Measurements from ENCODE around the gene AXIN1. TPM values are rescaled to one million over a fixed set of nuclear protein-coding genes. Genes with fewer than 3 reads are reported as not detected.

The AXIN1 gene
- total and polyA plus RNA-seq, 8 donors: 11.7 to 69.2 (median 17.4) TPM

DNA sequence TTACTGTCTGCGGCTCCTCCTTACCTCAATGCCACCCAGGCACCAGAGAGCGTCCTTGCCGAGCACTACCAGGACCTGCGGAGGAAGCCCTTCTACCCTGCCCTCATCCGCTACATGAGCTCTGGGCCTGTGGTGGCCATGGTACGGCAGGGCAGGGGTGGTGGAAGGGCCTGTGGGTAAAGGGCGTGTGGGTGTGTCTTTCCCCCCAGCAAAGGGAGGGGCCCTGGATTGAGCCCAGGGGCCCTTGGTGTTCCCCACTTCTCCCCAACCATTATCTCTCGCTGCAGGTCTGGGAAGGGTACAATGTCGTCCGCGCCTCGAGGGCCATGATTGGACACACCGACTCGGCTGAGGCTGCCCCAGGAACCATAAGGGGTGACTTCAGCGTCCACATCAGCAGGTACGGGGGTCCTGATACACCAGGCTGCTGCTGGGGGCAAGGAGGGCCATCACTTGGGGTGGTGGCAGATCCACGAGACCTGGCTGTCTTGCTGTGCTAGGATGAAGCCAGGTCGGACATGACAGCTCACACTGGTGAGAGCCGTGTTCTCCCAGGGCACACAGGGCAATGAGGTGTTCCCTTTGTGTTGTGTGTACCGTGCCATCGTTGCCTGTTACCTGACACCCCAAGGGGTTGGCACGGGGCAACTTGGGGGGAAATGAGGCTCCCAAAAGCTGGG is 47.0 kb upstream of the AXIN1 start:
- intact Hi-C loops (cut with DNase I; ENCODE audit: low total_unique reads): no loop called here
- Histone ChIP-seq H3K27me3 (no peaks in the 10 kb centered on the region), H3K36me3 (peaks cover 0 to 15% (median 8%) of the 10 kb centered on the region in 4 donors), H3K4me1 (peaks cover 24 to 61% (median 47%) of the 10 kb centered on the region in 4 donors), H3K27ac (peak overlapping the region in 3 of 5 donors; percentile 20 to 96 (median 90)), H3K9me3 (no peaks in the 10 kb centered on the region), H3K4me3 (no peak overlapping the region)
- DNase-seq: no peak
- TF ChIP-seq POLR2AphosphoS5 (IDR thresholded peaks at IDR 0.05): no peak
- WGBS, 5 donors: 74 to 82% (median 76%) methylated on average over 6 to 22 of the region's 22 CpGs

DNA sequence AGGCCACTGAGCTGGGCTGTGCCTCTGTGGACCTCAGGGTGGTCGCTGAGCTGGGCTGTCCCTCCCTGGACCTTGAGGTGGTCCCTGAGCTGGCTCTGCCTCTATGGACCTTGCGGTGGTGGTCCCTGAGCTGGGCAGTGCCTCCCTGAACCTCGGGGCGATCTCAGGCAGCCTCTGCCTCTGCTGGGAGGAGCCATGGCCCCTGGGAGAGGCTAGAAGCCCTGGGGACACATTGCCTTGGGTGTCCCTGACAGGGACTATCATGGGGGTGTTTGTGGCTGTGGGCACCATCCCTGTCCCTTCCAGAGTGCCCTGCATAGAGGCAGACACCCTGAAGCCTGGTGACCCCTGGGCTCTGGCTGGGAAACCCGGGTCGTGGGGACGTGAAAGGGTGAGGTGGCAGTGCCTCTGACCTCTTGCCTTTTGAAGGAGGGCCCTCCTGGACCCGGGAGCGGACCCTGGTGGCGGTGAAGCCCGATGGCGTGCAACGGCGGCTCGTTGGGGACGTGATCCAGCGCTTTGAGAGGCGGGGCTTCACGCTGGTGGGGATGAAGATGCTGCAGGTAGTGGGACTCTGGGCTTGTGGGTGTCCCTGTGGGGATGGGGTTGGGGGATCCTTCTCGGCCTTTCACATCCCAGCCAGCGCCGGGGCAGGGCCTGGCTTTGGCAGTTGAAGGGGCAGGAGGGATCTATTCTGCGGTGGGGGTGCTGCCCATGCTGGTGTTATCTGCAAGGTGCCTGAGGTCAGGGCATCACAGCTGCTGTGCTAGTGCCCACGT is 46.2 kb upstream of the AXIN1 start:
- DNase-seq: no peak
- whole genome bisulfite sequencing, 5 donors: 75 to 81% (median 80%) methylated on average over 18 to 24 of the region's 24 CpGs
- intact Hi-C loops (cut with DNase I; ENCODE audit: low total_unique reads): no loop called here
- H3K36me3 ChIP-seq: peaks cover 0 to 15% (median 8%) of the 10 kb centered on the region in 4 donors
- no peak for TF ChIP-seq EP300 (IDR thresholded peaks at IDR 0.05)
- no peak for TF ChIP-seq POLR2AphosphoS5 (IDR thresholded peaks at IDR 0.05)
- TF ChIP-seq POLR2A (IDR thresholded peaks at IDR 0.05): no peak
- TF ChIP-seq, protein P1, sequence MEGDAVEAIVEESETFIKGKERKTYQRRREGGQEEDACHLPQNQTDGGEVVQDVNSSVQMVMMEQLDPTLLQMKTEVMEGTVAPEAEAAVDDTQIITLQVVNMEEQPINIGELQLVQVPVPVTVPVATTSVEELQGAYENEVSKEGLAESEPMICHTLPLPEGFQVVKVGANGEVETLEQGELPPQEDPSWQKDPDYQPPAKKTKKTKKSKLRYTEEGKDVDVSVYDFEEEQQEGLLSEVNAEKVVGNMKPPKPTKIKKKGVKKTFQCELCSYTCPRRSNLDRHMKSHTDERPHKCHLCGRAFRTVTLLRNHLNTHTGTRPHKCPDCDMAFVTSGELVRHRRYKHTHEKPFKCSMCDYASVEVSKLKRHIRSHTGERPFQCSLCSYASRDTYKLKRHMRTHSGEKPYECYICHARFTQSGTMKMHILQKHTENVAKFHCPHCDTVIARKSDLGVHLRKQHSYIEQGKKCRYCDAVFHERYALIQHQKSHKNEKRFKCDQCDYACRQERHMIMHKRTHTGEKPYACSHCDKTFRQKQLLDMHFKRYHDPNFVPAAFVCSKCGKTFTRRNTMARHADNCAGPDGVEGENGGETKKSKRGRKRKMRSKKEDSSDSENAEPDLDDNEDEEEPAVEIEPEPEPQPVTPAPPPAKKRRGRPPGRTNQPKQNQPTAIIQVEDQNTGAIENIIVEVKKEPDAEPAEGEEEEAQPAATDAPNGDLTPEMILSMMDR (IDR thresholded peaks at IDR 0.05): no peak
- no peaks in the 10 kb centered on the region for H3K27me3 ChIP-seq
- peak overlapping the region in 4 of 5 donors; percentile 72 to 90 (median 82) for H3K27ac ChIP-seq
- no peak overlapping the region for H3K4me3 ChIP-seq
- peaks cover 24 to 61% (median 47%) of the 10 kb centered on the region in 4 donors for H3K4me1 ChIP-seq
- no peaks in the 10 kb centered on the region for H3K9me3 ChIP-seq

DNA sequence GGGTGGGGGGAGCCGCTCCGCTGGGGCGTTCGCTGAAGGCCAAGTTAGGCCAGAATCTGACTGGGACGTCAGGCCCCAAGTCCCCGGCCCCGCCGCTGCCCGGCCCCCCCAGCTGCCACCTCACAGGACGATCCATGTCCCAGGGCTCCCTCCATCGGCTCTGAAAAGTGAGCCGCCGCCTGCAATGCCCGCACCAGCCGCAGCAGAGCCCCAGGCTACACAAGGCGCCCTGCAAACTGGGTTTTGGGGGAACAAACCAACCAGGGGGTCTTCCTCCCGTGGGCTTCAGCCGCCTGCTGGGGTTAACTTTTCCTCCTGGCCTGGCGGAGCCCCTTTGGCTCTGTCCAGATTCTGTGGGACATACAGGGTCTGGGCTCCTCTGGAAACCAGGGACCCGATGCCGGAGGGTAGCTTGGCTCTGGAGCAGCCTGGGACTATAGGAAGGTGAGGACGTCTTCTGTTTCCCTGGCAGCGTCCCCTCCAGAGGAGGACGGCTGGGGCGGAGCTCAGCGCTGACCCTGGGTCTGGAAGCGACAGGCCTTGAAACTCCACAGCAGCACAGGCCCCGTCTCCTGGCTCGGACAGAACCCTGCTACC is 45.3 kb upstream of the AXIN1 start:
- H3K4me3 ChIP-seq: peak overlapping the region; percentile 62 to 89 (median 76)
- no peaks in the 10 kb centered on the region for H3K27me3 ChIP-seq
- H3K36me3 ChIP-seq: peaks cover 0 to 15% (median 8%) of the 10 kb centered on the region in 4 donors
- no peaks in the 10 kb centered on the region for H3K9me3 ChIP-seq
- intact Hi-C loops (cut with DNase I; ENCODE audit: low total_unique reads): no loop called here
- TF ChIP-seq POLR2AphosphoS5 (IDR thresholded peaks at IDR 0.05): no peak
- TF ChIP-seq, protein P1 (IDR thresholded peaks at IDR 0.05): peak in 5 of 7 experiments; percentile 39 to 59 (median 50)
- WGBS, 5 donors: 16 to 36% (median 28%) methylated on average over 11 to 29 of the region's 29 CpGs
- H3K4me1 ChIP-seq: peaks cover 24 to 54% (median 46%) of the 10 kb centered on the region in 4 donors
- peak; percentile 82 to 93 for DNase-seq
- H3K27ac ChIP-seq: peak overlapping the region; percentile 49 to 90 (median 77)

DNA sequence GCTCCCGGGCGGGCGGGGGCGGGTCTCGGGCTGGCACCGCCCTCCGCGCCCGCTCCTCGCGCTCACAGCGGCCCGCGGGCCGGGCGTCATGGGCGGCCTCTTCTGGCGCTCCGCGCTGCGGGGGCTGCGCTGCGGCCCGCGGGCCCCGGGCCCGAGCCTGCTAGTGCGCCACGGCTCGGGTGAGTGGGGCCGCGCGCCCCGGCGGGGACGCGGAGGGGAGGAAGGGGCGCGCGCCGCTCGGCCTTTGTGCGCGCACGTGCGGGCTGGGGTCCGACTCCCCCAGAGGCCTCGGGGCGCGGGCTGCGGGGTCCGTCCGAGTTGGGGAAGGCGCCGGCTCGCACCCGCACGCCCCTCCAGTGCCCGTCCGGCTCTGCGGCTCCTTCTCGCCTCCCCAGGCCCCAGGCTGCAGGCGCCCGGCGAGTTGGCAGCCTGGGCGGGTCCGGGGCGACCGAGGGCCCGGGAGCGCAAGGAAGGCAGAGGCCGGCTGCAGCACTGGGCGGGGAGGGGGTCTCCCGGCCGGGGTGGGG is 44.7 kb upstream of the AXIN1 start, which contains the start of gene NME4:
Gene NME4 (plus strand): TSS at position 65 of the 527 bp plus-strand sequence. CDS start 24 bp downstream, at position 89.
- H3K36me3 ChIP-seq: peaks cover 0 to 15% (median 8%) of the 10 kb centered on the region in 4 donors
- H3K4me1 ChIP-seq: peaks cover 24 to 48% (median 39%) of the 10 kb centered on the region in 4 donors
- peak in 1 of 2 donors; percentile 69 for DNase-seq
- 0 to 1% (median 0%) methylated on average over 15 to 73 of the region's 75 CpGs; no CpG with 5 or more reads in 1 of the 5 donors for whole genome bisulfite sequencing, 5 donors
- H3K4me3 ChIP-seq: peak within 1 kb of the TSS; percentile 62 to 89 (median 76)
- peak within 1 kb of the TSS; percentile 72 to 90 (median 83) for H3K27ac ChIP-seq
- H3K9me3 ChIP-seq: no peaks in the 10 kb centered on the region
- TF ChIP-seq POLR2A (IDR thresholded peaks at IDR 0.05) (no peak), POLR2AphosphoS5 (IDR thresholded peaks at IDR 0.05) (no peak), EP300 (IDR thresholded peaks at IDR 0.05) (no peak)
- TF ChIP-seq, protein P1 (IDR thresholded peaks at IDR 0.05): no peak
- intact Hi-C loops (cut with DNase I; ENCODE audit: low total_unique reads): no loop called here
- no peaks in the 10 kb centered on the region for H3K27me3 ChIP-seq
